Bronchial epithelial cell (primary cell): ENCODE measurements around the gene GABRR2. TPM values are rescaled to one million over a fixed set of nuclear protein-coding genes. Genes with fewer than 3 reads are reported as not detected.

Source experiments
- DNase-seq: peaks from one replicate; pipeline ENCODE4 v3.0.0-alpha.2; 2010; ENCODE audit warnings: low read depth
- FAIRE-seq: peaks from 2 replicates; lab custom pipeline; 2011; peaks lifted over from hg19 to GRCh38; lab: Jason Lieb, UNC
- H3K27me3 ChIP-seq: 2 replicates; pipeline ENCODE4 v1.5.1; 2011; ENCODE audit warnings: low read length; ENCODE audit not compliant: control insufficient read depth, insufficient read depth
- H3K36me3 ChIP-seq: 2 replicates; pipeline ENCODE4 v1.5.1; 2011; ENCODE audit warnings: low read length; ENCODE audit not compliant: control insufficient read depth, insufficient read depth
- H3K4me3 ChIP-seq: 2 replicates; pipeline ENCODE4 v1.5.1; 2011; ENCODE audit warnings: mild to moderate bottlenecking, low read depth, low read length, control low read depth
- CTCF ChIP-seq: IDR thresholded peaks from 2 replicates; pipeline ENCODE4 v1.5.1; 2011; ENCODE audit warnings: mild to moderate bottlenecking, moderate library complexity, low read length, control low read depth, inconsistent platforms; ENCODE audit not compliant: insufficient read depth, severe bottlenecking
- total RNA-seq: library from RNA; depleted of rRNA; stranded (reverse); fragments of >200 nt; gene quantifications from 2 replicates; pipeline ENCODE4 v1.2.1, GENCODE V29; 2014

GABRR2 gene
- total RNA-seq, 1 donor from 2014 or later, result under 0.01 TPM

- Histone ChIP-seq H3K36me3 (no peaks in the 10 kb centered on the region), H3K4me3 (no peak overlapping the region), H3K27me3 (peaks cover 30% of the 10 kb centered on the region)
- FAIRE-seq (no peak), DNase-seq (no peak)
- TF ChIP-seq CTCF, result no peak
These were observed 12.8 kb downstream of the GABRR2 start for GRCh38 chr6:89302195-89302770.

GRCh38 chr6:89301586-89302194 is 13.4 kb downstream of the GABRR2 start:
- DNase-seq, result no peak
- Histone ChIP-seq H3K36me3 (no peaks in the 10 kb centered on the region), H3K27me3 (peaks cover 31% of the 10 kb centered on the region), H3K4me3 (no peak overlapping the region)
- no peak for TF ChIP-seq CTCF
- no peak for FAIRE-seq

GRCh38 chr6:89299466-89299850 is 15.6 kb downstream of the GABRR2 start:
- Histone ChIP-seq H3K27me3 (peaks cover 34% of the 10 kb centered on the region), H3K36me3 (no peaks in the 10 kb centered on the region), H3K4me3 (no peak overlapping the region)
- DNase-seq (peak; percentile 9), FAIRE-seq (no peak)
- TF ChIP-seq CTCF, result peak; percentile 32

GRCh38 chr6:89298680-89299465 is 16.2 kb downstream of the GABRR2 start:
- no peak overlapping the region for H3K4me3 ChIP-seq
- H3K27me3 ChIP-seq, result peaks cover 34% of the 10 kb centered on the region
- no peak for TF ChIP-seq CTCF
- no peaks in the 10 kb centered on the region for H3K36me3 ChIP-seq
- DNase-seq, result peak; percentile 46
- no peak for FAIRE-seq

GRCh38 chr6:89297695-89298351 is 17.3 kb downstream of the GABRR2 start:
- Histone ChIP-seq H3K27me3 (peaks cover 31% of the 10 kb centered on the region), H3K36me3 (no peaks in the 10 kb centered on the region), H3K4me3 (no peak overlapping the region)
- DNase-seq, result peak; percentile 98
- FAIRE-seq, result no peak
- TF ChIP-seq CTCF, result no peak
